A673 (cell line): ENCODE data around the gene AMBRA1.

ENCODE experiments used
- EZH2 ChIP-seq: fragments of 200-600 bp; sonication (generic); IDR thresholded peaks from 2 replicates; pipeline ENCODE4 v1.6.1; 2017; ENCODE audit warnings: borderline replicate concordance, low read depth, mild to moderate bottlenecking, mixed read lengths, antibody characterized with exemption, low read length; ENCODE audit not compliant: poor library complexity, severe bottlenecking
- TF ChIP-seq, protein P1 (sequence below): fragments of 300-800, 200-600 bp; sonication (generic); conservative IDR thresholded peaks from 2 replicates; pipeline ENCODE4 v1.5.1; 2017; ENCODE audit warnings: low read depth, mild to moderate bottlenecking, antibody characterized with exemption, low read length, moderate library complexity, mixed read lengths

- TF ChIP-seq, protein P1, sequence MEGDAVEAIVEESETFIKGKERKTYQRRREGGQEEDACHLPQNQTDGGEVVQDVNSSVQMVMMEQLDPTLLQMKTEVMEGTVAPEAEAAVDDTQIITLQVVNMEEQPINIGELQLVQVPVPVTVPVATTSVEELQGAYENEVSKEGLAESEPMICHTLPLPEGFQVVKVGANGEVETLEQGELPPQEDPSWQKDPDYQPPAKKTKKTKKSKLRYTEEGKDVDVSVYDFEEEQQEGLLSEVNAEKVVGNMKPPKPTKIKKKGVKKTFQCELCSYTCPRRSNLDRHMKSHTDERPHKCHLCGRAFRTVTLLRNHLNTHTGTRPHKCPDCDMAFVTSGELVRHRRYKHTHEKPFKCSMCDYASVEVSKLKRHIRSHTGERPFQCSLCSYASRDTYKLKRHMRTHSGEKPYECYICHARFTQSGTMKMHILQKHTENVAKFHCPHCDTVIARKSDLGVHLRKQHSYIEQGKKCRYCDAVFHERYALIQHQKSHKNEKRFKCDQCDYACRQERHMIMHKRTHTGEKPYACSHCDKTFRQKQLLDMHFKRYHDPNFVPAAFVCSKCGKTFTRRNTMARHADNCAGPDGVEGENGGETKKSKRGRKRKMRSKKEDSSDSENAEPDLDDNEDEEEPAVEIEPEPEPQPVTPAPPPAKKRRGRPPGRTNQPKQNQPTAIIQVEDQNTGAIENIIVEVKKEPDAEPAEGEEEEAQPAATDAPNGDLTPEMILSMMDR, result no peak
- no peak for TF ChIP-seq EZH2
Observed at GRCh38 chr11:46375392-46376101, 218.3 kb downstream of the AMBRA1 start.
